NCI-H510A (cell line): ENCODE data around the gene TSKS.
"Not testable (repeated sequence)": the region's sequence is repeated elsewhere in the genome, so short reads cannot be mapped to it uniquely, and the experiment has no call there.

ENCODE experiments used
- DNase-seq: peaks from one replicate; lab custom pipeline; 2025; lab: John Stamatoyannopoulos, UW

The TSKS gene

GRCh38 chr19:49766930-49767299, 3.8 kb upstream of the TSKS start, which contains the start of gene AP2A1:
AP2A1 (plus strand) TSS chr19:49767001; CDS start chr19:49767134, 133 bp downstream.
- no peak for DNase-seq

DNA sequence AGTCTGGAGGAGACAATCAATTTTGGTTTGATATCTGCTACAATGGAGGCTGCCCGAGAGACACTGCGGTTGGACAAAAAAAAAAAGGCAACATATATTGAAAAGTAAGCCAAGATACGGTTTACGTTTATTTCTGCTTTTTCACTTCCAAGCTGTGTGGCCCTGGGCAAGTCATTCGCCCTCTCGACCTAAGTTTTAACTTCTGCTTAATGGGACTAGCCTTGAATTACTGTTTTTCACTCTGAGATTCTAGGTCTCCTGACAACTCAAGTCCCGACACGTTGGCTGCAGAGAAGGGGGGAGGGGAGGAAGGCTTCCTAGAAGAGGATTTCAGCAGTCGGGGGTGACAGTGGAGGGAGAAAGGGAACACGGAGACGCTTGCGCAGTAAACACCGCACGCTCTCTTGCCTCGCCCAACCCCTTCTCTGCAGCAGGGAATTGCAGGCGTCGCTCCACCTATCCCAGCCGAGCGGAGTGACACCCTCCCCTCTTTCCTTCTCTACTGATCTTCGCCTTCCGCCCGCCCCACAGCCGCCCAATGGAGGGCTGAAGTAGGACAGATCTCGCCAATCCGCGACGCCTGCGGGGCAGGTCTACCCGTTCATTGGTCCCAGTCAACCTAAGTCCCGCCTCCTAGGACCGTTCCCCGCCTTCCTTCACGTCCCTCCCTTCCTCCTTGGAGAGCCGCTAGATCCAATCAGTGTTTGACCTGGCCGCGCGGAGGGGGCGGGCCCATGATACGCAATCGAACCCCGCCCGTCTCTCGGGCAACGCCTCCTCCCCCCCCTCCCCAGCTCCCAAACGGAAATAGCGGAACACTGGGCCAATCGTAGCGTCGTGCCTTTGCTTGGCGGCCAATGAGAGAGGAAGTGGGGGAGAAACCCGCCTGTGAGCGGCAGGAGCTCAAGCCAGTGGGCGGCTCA, 3.2 kb upstream of the TSKS start:
- peak; percentile 98 for DNase-seq

DNA sequence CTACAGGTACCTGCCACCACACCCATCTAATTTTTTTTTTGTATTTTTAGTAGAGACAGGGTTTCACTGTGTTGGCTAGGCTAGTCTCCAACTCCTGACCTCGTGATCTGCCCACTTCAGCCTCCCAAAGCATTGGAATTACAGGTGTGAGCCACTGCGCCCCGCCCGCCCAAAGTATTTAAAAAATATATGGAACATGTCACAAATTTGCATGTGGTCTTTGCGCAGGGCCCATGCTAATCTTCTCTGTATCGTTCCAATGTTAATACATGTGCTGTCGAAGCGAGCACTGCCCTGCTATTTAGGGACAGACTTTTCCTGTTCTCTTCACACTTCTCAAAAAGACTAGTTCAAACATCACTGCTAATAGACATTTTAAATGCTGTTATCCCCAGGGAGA, 1.2 kb upstream of the TSKS start:
- no peak for DNase-seq

DNA sequence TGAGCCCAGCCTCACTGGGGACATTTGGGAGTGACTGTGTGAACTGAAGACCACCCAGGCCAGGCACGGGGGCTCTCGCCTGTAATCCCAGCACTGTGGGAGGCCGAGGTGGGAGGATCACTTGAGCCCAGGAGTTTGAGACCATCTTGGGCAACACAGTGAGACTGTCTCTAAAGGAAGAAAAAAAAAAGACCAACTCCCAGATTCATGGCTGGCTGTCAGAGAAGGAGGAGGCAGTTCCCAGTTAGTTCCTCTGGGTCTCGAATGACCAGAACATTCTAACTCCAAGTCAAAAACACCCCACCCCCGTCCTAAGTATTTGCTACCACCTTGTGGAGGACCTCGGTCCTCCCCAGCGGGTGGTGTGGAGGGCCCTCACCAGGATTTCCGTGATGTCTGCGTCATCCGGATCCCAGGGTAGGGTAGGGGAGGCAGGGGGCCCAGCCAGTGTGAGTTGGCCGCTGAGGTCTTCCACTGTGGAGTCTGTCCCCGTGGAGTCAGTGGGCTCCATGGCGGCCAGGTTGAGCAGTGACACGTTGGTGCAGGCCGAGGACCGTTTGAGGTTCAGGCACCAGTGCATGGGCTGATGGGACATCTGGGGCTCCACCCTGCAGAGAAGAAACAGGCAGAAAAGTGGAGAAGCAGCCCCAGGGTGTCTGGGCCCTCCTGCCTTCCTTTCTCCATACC, 1.3 kb downstream of the TSKS start:
- DNase-seq: no peak

DNA sequence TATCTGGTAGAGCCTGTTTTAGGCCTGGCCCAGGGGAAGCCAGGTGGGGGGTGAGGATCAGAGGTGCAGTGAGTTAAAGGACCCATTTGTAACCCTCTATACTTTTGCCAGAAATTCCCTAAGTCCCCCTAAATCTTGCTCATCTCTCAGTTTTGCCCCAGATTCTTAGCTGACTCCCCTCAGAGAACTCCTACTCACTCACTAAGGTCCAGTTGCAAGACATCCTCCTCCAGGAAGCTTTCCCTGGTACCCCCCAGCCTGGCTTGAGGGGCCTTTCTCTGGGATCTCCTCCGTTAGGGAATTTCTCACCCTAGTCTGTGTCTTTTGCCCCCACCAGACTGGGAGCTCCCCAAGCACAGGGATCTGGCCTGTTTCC, 1.9 kb downstream of the TSKS start:
- DNase-seq: no peak

- DNase-seq: no peak
Measured at GRCh38 chr19:49758292-49758691, 4.8 kb downstream of the TSKS start.

- no peak for DNase-seq
Measured at GRCh38 chr19:49755956-49756355, 7.2 kb downstream of the TSKS start.

DNA sequence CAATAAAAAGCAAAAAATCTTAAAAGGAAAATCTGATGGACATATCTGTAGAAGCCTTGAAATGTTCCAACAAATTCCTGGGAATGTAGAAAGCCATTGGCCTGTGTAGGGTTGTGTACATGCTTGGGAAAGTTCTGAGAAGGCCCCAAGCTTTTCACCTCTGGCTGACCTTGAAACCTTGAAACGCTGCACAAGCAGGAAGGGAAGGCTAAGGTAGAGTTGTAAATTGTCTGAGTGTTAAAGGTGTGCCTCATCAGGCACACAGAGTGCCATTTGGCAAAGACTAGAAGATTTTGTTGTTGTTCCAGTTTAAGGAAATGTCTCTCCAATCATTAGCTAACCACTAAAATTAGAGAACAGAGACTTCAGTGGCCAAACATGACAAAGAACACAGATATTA, 10.4 kb downstream of the TSKS start:
- no peak for DNase-seq

DNA sequence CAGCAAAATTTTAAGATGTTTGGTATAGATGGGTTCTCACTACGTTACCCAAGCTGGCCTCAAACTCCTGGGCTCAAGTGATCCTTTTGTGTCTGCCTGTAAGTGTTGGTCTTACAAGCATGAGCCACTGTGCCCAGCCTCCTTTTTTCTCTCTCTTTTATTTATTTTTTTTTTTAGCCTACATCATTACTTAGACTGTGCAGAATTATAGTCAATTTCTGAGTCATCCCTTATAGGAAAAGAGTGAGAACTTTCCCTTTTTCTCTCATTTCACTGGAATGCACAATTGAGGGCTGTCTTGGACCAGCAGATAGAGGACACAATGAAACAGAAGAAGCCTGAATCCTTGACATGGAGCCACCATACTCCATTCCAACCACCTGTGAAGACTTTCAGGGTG, 13.3 kb downstream of the TSKS start:
- no peak for DNase-seq

DNA sequence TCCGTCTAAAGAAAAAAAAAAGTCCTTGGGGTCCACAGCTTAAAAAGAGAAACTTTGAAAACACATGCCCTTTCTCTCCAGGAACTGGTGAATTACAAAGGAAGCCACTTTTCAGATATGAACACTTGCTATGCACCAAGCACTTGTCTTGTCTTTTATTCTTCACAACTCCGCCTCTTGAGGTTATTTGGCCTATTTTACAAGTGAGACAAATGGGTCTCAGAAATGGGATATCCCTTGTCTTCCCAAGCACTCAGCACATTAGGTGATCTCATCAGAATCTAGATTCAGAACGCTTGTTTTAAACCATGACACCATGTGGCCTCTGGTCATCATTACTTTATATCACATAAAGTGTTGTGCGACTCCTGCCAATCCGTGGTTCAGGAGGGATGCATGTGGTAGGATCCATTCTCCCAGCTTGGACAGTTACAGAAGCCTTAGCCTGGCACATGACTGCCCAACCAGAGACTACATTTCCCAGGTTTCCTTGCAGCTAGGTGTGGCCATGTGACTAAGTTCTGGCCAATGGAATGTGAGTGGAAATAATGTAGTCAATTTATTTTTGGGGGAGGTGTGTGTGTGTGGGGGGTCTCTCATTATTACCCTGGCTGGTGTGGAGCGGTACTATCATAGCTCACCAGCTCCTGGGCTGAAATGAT, 13.9 kb downstream of the TSKS start:
- DNase-seq: no peak

- no peak for DNase-seq
Measured at GRCh38 chr19:49746206-49746958, 16.7 kb downstream of the TSKS start.

GRCh38 chr19:49744946-49745381, 18.1 kb downstream of the TSKS start:
- DNase-seq: no peak

GRCh38 chr19:49741210-49741844, 21.8 kb downstream of the TSKS start:
- no peak for DNase-seq

GRCh38 chr19:49739933-49740332, 23.2 kb downstream of the TSKS start:
- no peak for DNase-seq

DNA sequence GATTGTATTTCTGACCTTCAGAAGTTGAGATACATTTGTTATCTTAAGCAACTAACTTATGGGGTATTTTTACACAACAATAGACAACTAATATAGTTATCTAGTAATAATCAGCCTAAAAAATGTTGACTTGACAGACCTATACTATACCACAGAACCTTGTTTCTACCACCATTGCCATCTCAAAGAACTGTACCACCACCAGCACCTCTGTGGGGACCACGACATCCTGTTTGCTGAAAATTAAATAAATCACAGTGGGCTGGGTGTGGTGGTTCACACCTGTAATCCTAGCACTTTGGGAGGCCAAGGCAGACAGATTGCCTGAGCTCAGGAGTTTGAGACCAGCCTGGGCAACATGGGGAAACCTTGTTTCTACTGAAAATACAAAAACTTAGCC, 24.0 kb downstream of the TSKS start:
- no peak for DNase-seq

DNA sequence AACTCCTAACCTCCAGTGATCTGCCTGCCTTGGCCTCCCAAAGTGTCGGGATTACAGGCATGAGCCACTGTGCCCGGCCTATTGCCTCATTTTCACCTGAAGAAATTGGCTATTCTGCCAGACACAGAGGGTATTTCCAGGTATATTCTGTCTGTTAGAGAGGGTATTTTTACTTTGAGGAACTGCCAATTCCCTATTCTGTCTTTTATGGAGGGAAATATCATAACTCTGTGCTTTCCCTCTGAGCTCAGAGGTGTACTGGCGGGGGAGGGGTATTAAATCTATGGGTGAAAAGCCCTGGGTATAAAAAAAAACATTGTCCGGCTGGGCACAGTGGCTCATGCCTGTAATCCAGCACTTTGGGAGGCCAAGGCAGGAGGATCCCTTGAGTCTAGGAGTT, 24.8 kb downstream of the TSKS start:
- no peak for DNase-seq

DNA sequence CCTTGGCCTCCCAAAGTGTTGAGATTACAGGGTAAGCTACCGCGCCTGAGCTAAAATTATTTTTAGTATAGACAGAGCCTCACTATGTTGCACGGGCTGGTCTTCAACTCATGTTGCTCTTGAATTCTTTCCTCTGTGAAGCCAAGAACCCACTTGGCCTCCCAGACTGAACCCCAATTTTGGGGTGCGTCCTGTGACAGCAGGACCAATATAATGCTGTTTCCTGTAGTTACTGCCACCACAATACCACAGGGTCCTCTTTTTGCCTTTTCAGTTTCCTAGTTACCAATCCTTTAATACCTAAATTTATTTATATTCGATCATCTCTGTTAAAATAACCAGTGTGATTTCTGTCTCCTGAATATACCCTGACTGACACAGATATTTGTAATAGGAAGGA, 32.9 kb downstream of the TSKS start:
- DNase-seq: no peak

- DNase-seq: no peak
Measured at GRCh38 chr19:49727217-49728030, 35.7 kb downstream of the TSKS start.

DNA sequence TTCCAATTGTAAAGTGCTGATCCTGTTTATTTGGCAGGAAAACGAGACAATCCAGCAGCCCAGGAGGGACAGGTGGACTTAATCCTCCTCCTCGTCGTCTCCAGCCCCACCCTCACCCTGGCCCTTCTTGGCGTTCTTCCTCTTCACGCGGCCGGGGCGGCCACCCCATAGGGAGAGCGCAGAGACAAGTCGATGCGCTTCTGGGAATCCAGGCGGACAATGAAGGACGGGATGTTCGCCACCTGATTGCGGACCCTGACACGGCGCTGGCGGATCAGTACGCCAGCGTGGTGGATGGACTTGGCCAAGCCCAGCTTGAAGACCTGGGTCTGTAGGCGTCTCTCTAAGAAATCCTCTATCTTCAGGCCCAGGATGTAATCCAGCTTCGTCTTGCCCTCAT, 43.7 kb downstream of the TSKS start:
- not testable (repeated sequence) for DNase-seq

DNA sequence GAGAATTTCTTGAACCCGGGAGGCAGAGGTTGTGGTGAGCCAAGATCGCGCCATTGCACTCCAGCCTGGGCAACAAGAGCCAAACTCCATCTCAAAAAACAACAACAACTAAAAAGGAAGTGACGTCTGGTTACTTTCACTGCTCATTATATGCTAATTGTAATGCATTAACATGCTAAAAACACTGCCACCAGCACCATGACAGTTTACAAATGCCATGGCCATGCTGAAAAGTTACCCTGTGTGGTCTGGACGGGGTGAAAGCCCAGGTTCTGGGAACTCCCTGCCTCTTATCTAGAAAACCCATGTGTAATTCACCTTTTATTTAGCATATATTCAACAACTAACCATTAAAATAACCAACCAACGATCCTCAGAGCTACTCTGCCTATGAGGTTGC, 44.1 kb downstream of the TSKS start:
- DNase-seq: no peak

- no peak for DNase-seq
Measured at GRCh38 chr19:49718511-49718910, 44.6 kb downstream of the TSKS start.
